ENCODE results near the gene MAPRE2.
A peak's percentile ranks its signal among the peaks of the same experiment; 100 is the strongest.

Gene MAPRE2

GRCh38 chr18:35141567-35142274, 100.5 kb downstream of the MAPRE2 start:
- TF ChIP-seq GATA2 (IDR thresholded peaks at IDR 0.05; ENCODE audit: low read depth, low read length): no peak
- no peak for TF ChIP-seq GATA3 (IDR thresholded peaks at IDR 0.05; ENCODE audit: low read depth, low read length)

- TF ChIP-seq GATA3 (IDR thresholded peaks at IDR 0.05; ENCODE audit: low read depth, low read length): no peak
- no peak for TF ChIP-seq GATA2 (IDR thresholded peaks at IDR 0.05; ENCODE audit: low read depth, low read length)
Observed at GRCh38 chr18:35142275-35142615, 101.0 kb downstream of the MAPRE2 start.

- TF ChIP-seq GATA3 (IDR thresholded peaks at IDR 0.05; ENCODE audit: low read depth, low read length): no peak
- TF ChIP-seq GATA2 (IDR thresholded peaks at IDR 0.05; ENCODE audit: low read depth, low read length): no peak
Observed at GRCh38 chr18:35143622-35144596, 102.7 kb downstream of the MAPRE2 start.

- no peak for TF ChIP-seq GATA3 (IDR thresholded peaks at IDR 0.05; ENCODE audit: low read depth, low read length)
- no peak for TF ChIP-seq GATA2 (IDR thresholded peaks at IDR 0.05; ENCODE audit: low read depth, low read length)
Observed at GRCh38 chr18:35144698-35145097, 103.5 kb downstream of the MAPRE2 start.

GRCh38 chr18:35153609-35154272, 112.5 kb downstream of the MAPRE2 start:
- TF ChIP-seq GATA3 (IDR thresholded peaks at IDR 0.05; ENCODE audit: low read depth, low read length) (no peak), GATA2 (IDR thresholded peaks at IDR 0.05; ENCODE audit: low read depth, low read length) (no peak)

- peak; percentile 91 for TF ChIP-seq GATA3 (IDR thresholded peaks at IDR 0.05; ENCODE audit: low read depth, low read length)
- peak; percentile 94 for TF ChIP-seq GATA2 (IDR thresholded peaks at IDR 0.05; ENCODE audit: low read depth, low read length)
Observed at GRCh38 chr18:35155398-35156117, 114.3 kb downstream of the MAPRE2 start.

- TF ChIP-seq GATA2 (IDR thresholded peaks at IDR 0.05; ENCODE audit: low read depth, low read length) (no peak), GATA3 (IDR thresholded peaks at IDR 0.05; ENCODE audit: low read depth, low read length) (no peak)
Observed at GRCh38 chr18:35157181-35157580, 116.0 kb downstream of the MAPRE2 start.

GRCh38 chr18:35158728-35159450, 117.7 kb downstream of the MAPRE2 start:
- TF ChIP-seq GATA3 (IDR thresholded peaks at IDR 0.05; ENCODE audit: low read depth, low read length) (no peak), GATA2 (IDR thresholded peaks at IDR 0.05; ENCODE audit: low read depth, low read length) (no peak)

GRCh38 chr18:35159782-35160181, 118.6 kb downstream of the MAPRE2 start:
- TF ChIP-seq GATA3 (IDR thresholded peaks at IDR 0.05; ENCODE audit: low read depth, low read length): no peak

- TF ChIP-seq GATA3 (IDR thresholded peaks at IDR 0.05; ENCODE audit: low read depth, low read length): no peak
- TF ChIP-seq GATA2 (IDR thresholded peaks at IDR 0.05; ENCODE audit: low read depth, low read length): no peak
Observed at GRCh38 chr18:35161485-35161884, 120.3 kb downstream of the MAPRE2 start.

- no peak for TF ChIP-seq GATA3 (IDR thresholded peaks at IDR 0.05; ENCODE audit: low read depth, low read length)
- TF ChIP-seq GATA2 (IDR thresholded peaks at IDR 0.05; ENCODE audit: low read depth, low read length): no peak
Observed at GRCh38 chr18:35161934-35162333, 120.7 kb downstream of the MAPRE2 start.

GRCh38 chr18:35163014-35163539, 121.9 kb downstream of the MAPRE2 start:
- TF ChIP-seq GATA3 (IDR thresholded peaks at IDR 0.05; ENCODE audit: low read depth, low read length): no peak
- TF ChIP-seq GATA2 (IDR thresholded peaks at IDR 0.05; ENCODE audit: low read depth, low read length): no peak

- TF ChIP-seq GATA3 (IDR thresholded peaks at IDR 0.05; ENCODE audit: low read depth, low read length) (no peak), GATA2 (IDR thresholded peaks at IDR 0.05; ENCODE audit: low read depth, low read length) (no peak)
Observed at GRCh38 chr18:35163721-35164120, 122.5 kb downstream of the MAPRE2 start.
